GM12873 (cell line): Measurements from ENCODE around the gene CAPN3.

ENCODE experiments used
- CTCF ChIP-seq: IDR thresholded peaks from 2 replicates; pipeline ENCODE4 v1.5.1; 2012; ENCODE audit warnings: low read depth, mild to moderate bottlenecking, moderate library complexity, low read length, control low read depth; ENCODE audit not compliant: insufficient read depth; ENCODE audit errors: missing control alignments

CAPN3 gene

GRCh38 chr15:42401544-42402454, 42.5 kb downstream of the CAPN3 start:
- TF ChIP-seq CTCF, result no peak

- TF ChIP-seq CTCF, result no peak
These were observed 43.3 kb downstream of the CAPN3 start for GRCh38 chr15:42402455-42403205.

GRCh38 chr15:42403389-42403788, 44.1 kb downstream of the CAPN3 start:
- TF ChIP-seq CTCF, result no peak

- TF ChIP-seq CTCF, result no peak
These were observed 45.3 kb downstream of the CAPN3 start for GRCh38 chr15:42404461-42405235.

DNA sequence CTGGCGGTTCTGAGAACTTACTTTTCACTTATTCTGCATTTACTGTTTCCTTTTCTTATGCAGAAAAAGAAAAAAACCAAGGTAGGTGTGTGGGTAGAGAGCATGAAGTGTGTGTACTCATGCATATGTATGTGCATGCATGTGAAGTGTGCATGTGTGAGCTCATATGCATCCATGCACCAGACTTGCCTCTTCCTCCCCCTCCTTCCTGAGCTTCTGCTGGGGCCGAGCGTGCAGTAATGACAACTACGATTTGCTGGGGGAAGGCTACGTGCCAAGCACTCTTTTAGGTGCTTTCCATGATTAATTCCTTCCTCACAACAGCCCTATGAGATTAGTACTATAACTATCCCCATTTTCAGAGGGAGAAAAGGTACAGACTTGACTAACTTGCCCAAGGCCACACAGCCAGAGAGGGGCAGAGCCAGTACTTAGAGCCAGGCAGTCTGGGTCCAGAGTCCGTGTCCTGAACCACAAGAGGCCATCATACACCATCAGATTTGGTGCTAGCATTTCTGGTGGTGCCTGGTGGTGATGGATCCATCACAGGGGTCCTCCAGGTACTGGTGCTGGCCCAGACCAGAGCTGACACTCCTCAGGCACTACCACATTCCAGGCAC, 46.7 kb downstream of the CAPN3 start:
- TF ChIP-seq CTCF, result no peak

DNA sequence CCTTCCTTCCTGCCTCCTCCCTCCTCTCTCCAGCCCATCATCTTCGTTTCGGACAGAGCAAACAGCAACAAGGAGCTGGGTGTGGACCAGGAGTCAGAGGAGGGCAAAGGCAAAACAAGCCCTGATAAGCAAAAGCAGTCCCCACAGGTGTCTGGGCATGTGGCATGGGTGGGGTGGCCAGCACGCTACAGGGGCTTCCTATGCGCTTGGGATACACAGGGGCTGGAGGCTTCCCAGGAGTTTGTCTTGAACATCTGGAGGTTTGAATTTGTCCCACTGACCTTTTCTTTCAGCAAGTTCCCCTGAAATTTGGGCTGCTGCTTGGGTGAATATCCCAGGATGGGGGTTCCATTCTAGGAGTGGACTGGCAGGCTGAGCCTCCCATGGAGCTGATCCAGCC, 48.9 kb downstream of the CAPN3 start:
- no peak for TF ChIP-seq CTCF
